ENCODE measurements around the gene TRERF1.
"Not testable (repeated sequence)": the region's sequence is repeated elsewhere in the genome, so short reads cannot be mapped to it uniquely, and the experiment has no call there.

DNA sequence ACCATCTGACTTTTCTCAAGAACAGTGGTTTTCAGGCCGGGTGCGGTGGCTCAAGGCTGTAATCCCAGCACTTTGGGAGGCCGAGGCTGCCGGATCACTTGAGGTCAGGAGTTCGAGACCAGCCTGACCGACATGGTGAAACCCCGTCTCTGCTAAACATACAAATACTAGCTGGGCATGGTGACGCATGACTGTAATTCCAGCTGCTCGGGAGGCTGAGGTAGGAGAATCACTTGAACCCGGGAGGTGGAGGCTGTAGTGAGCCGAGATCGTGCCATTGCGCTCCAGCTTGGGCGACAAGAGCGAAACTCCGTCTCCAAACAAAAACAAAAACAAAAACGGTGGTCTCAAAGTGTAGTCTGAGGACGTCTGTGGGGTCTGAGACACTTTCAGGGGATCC is 235.2 kb downstream of the TRERF1 start:
- not testable (repeated sequence) for TF ChIP-seq CTCF, POLR2A (IDR thresholded peaks at IDR 0.05)
